IPS DF 19.7 (cell line): ENCODE results near the gene MED7.

ENCODE experiments used
- DNase-seq: peaks from one replicate; pipeline ENCODE4 v3.0.0-alpha.2; 2013; ENCODE audit warnings: low read depth, low spot score

Gene MED7

DNA sequence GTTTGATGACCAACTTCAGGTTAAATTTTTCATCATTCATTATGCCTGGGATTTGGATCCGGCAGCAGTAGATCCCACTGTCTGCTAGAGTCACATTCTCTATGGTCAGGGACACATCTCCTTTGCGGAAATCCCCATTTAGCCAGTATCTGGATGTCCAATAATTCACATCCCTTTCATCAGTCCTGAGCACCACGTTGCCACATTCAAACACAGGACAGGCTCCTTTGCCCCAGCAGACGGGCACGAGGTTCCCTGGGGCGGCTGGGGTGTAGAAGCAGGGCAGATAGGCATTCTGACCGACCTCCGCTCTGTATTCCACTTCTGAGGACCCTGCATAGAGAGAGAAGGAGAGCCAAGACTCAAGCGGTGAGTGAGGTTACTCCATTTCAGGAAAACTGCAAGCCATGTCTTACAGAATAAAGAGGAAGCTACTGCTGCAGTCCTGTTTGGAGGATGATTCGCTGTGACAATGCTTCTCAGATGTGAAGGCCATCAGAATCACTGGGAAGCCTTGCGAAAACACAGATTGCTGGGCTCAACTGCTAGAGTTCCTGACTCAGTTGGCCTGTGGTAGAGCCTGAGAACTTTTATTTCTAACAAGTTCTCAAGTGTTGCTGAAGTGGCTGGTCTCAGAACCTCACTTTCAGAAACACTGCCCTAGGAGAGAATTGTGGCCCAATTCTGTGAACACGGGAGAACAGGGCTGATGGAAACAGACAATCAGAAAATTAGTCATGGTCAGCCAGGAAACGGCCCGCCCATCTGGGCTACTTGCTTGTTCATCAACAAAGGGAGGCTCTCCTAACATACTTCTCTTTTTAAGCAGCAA lies 35.8 kb downstream of the MED7 start:
- no peak for DNase-seq

DNA sequence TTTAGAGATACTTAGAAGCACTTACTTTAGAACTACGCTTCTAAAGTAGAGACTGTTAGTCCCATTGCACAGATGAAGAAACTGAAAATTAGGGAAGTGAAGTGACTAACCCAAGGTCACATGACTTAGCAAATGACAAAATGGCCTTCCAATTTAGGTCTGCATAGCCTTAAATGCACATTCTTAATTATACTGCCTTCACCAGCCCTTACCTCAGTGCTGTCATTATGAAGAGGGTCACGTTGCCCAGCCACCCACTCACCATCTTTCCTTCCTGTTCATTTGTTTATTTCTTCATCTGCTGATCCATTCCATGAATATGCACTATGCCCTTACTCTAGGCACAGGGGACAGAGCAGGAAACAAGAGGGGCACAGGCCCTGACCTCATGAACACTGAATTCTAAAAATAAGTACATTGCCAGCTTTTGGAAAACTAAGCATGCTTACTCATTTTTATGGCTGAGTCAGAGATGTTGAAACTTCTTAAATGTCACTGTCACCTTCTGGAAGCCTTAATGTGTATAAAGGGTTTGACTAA lies 42.5 kb downstream of the MED7 start:
- no peak for DNase-seq

DNA sequence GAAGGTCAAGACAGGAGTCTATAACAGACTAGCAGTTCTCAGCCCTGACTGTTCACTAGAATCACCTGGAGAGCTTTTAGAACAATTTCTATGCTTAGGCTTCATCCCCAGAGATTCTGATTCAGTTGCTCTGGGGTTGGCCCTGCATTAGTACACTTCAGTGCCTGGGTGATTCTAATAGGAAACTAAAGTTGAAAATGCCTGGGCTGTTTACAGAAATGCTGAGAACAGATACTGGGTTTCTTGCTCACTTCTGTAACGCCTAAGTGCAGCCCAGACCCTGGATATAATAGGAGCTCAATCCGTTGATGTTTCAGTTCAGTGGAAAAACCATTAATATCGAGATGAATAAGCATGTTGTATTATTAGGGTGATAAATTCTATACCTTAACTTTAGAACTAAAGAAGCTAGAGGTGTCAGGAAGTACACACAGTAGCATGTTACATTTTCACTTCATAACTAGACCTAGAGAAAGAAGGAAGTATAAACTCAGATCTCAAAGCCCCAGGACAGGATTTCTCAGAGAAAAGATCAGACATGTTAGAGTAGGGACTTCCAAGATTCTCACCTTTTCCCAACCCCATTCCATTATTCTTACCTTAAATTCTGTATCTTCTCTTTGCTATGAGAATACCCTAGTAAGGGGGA lies 54.2 kb downstream of the MED7 start:
- DNase-seq: no peak
